SH-SY5Y (cell line): ENCODE data around the gene NCOA1.

Source experiments
- GATA2 ChIP-seq: IDR thresholded peaks from 2 replicates; pipeline ENCODE4 v1.6.1; 2011; ENCODE audit warnings: mild to moderate bottlenecking, low read depth, low read length
- GATA3 ChIP-seq: IDR thresholded peaks from 2 replicates; pipeline ENCODE4 v1.6.1; 2011; ENCODE audit warnings: low read depth, mild to moderate bottlenecking, low read length, moderate library complexity

- no peak for TF ChIP-seq GATA2
- no peak for TF ChIP-seq GATA3
Measured at GRCh38 chr2:24711865-24712264, 220.8 kb downstream of the NCOA1 start.
